Stimulated activated CD4-positive, alpha-beta T cell treated with anti-CD3 and anti-CD28 coated beads, Interleukin-12 subunit alpha, Interleukin-12 subunit beta, amount 100 ng/mL, for 4 hours (primary cell): ENCODE results near the gene CHD6.

Experiments
- DNase-seq: peaks from one replicate; pipeline ENCODE4 v3.0.0-alpha.2; 2020

The CHD6 gene

GRCh38 chr20:41622584-41622983 lies 4.4 kb upstream of the CHD6 start:
- no peak for DNase-seq

GRCh38 chr20:41621971-41622370 lies 3.8 kb upstream of the CHD6 start:
- no peak for DNase-seq

GRCh38 chr20:41621421-41621820 lies 3.2 kb upstream of the CHD6 start:
- DNase-seq: no peak

- no peak for DNase-seq
Measured at GRCh38 chr20:41619360-41620100, 1.4 kb upstream of the CHD6 start.

GRCh38 chr20:41618807-41619311 lies 682 bp upstream of the CHD6 start:
- DNase-seq: no peak

GRCh38 chr20:41617059-41617901 lies 897 bp downstream of the CHD6 start:
- DNase-seq: peak; percentile 34

GRCh38 chr20:41616228-41616627 lies 1.9 kb downstream of the CHD6 start:
- DNase-seq: no peak

- no peak for DNase-seq
Measured at GRCh38 chr20:41615676-41616075, 2.5 kb downstream of the CHD6 start.

GRCh38 chr20:41615110-41615509 lies 3.1 kb downstream of the CHD6 start:
- DNase-seq: no peak

- DNase-seq: no peak
Measured at GRCh38 chr20:41613321-41613720, 4.9 kb downstream of the CHD6 start.

- no peak for DNase-seq
Measured at GRCh38 chr20:41609474-41609873, 8.7 kb downstream of the CHD6 start.

GRCh38 chr20:41608606-41609005 lies 9.6 kb downstream of the CHD6 start:
- no peak for DNase-seq

- DNase-seq: no peak
Measured at GRCh38 chr20:41607791-41608190, 10.4 kb downstream of the CHD6 start.

- DNase-seq: no peak
Measured at GRCh38 chr20:41604002-41604401, 14.2 kb downstream of the CHD6 start.

GRCh38 chr20:41601742-41602141 lies 16.4 kb downstream of the CHD6 start:
- no peak for DNase-seq

- no peak for DNase-seq
Measured at GRCh38 chr20:41600926-41601631, 17.1 kb downstream of the CHD6 start.

GRCh38 chr20:41599699-41600104 lies 18.5 kb downstream of the CHD6 start:
- DNase-seq: no peak

- DNase-seq: no peak
Measured at GRCh38 chr20:41598719-41599118, 19.5 kb downstream of the CHD6 start.

GRCh38 chr20:41594514-41595322 lies 23.5 kb downstream of the CHD6 start:
- no peak for DNase-seq

- no peak for DNase-seq
Measured at GRCh38 chr20:41592516-41593216, 25.5 kb downstream of the CHD6 start.

- no peak for DNase-seq
Measured at GRCh38 chr20:41587956-41588355, 30.2 kb downstream of the CHD6 start.

GRCh38 chr20:41587523-41587922 lies 30.7 kb downstream of the CHD6 start:
- DNase-seq: no peak
